GM19099 (cell line): Measurements from ENCODE around the gene HPD.

Source experiments
- POLR2A ChIP-seq: IDR thresholded peaks from 3 replicates; pipeline ENCODE4 v1.6.1; 2011; ENCODE audit warnings: low read depth; ENCODE audit not compliant: insufficient read length; ENCODE audit errors: extremely low read depth

The HPD gene

DNA sequence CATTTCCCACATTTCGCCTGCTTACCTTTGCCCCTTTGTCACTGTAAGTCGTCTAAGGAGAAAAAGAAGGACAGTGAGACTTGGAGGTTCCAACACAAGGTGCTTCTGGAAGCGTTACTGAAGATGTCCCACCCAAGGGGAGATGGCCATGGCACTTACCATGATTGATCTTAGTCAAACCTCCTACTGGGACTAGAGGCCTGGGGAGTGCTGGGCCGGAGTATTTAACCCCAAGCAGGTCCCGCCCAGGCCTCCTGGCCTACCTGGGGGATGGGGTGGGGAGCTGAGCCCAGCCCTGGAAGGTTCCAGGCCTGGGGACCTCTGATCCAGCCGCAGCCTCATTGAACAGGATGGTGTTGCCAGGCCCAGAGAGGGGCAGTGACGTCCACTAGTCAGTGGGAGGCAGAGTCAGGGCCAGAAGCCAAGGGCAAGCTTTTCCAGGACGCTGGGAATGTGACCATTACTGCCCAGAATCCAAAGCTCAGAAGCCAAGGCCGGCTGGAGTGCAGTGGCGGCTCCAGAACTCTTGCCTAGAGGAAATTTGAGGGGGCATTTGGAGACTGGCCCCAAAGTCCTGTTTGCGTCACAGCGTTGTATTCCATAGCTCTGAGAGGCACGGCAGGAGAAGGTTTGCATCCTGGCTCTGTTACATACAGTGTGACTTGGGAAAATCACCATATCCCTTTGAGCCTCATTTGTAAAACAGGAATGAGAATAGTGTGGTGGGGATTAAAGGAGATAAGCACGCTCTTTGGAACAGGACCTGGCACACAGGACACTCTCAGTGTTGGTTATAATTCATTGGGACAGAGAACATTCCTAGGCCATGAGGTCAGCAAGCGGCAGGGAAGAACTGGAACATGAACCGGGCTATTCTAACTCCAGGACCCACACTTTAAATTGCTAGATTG lies at the start of gene HPD:
HPD (minus strand) TSS at position 198 of the 911 bp plus-strand sequence; CDS start at position 162, 36 bp downstream.
- TF ChIP-seq POLR2A: no peak

DNA sequence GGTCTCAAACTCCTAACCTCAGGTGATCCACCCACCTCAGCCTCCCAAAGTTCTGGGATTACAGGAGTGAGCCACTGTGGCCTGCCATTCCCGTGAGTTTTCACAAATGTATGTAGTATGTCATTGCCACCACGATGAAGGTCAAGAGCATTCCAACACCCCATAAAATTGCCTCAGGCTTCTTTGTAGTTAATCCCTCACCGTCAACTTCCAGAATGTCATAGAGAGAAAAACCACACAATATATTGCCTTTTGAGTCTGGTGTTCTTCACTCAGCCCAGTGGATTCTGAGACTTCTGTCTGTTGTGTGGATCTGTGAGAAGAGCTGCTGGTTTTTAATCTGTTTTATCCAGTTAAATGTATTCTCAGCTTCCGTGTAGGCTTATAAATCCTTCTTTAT lies 47.1 kb upstream of the HPD start:
- no peak for TF ChIP-seq POLR2A

DNA sequence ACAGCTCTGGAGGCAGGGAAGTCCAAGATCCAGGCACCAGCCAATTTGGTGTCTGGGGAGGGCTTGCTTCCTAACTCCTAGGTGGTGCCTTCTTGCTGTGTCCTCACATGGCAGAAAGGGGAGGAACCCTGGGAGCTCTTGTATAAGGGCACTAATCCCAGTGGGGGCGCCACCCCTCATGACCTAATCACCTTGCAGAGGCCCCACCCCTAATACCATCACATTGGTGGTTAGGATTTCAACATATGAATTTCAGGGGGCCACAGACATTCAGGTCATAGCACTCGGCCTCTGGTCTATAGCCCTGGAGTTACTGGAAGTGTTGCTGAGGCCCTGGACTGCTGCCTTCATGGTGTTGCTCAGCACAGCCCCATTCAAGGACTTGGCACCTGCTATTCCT lies 44.5 kb upstream of the HPD start:
- no peak for TF ChIP-seq POLR2A

DNA sequence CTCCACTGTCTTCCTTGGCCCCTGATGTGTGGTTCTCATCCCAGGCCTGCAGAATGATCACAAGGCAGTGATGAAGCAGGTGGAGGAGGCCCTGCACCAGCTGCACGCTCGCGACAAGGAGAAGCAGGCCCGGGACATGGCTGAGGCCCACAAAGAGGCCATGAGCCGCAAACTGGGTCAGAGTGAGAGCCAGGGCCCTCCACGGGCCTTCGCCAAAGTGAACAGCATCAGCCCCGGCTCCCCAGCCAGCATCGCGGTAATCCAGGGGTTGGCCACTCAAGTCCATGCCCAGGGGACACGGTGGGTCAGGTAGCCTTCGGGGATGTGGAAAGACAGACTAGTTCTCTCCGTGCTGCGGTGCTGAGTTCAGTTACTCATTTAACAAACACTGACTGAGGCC lies 40.9 kb upstream of the HPD start:
- TF ChIP-seq POLR2A: no peak

DNA sequence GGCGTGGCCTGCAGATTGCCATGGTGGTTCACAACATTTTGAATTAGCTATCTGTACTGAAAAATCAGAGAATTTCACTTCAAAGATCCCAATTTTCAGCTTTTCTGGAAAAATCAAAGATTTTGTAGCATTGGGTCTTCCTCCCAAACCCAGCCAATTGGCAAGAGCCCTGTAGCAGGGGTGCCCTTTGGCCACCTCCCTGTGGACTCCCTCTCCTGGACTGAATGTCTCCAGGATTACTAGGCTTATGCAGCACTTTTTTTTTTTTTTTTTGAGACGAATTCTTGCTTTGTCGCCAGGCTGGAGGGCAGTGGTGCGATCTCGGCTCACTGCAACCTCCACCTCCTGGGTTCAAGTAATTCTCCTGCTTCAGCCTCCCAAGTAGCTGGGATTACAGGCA lies 39.6 kb upstream of the HPD start:
- no peak for TF ChIP-seq POLR2A

DNA sequence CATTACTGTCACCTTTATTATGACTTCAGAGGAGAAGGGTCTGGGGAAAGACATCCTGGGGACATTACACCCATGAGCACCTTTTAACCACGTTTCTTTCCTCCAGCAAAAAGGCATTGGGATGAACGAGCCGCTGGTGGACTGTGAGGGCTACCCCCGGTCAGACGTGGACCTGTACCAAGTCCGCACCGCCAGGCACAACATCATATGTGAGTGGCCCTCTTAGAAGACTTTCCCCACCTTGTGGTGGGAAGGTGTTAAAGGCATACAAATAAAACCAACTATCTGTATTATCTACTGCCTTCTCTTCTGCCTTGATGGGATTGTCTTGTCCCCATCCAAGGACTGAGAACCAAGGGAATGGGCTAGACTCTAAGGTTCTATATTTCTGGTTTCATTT lies 36.0 kb upstream of the HPD start:
- TF ChIP-seq POLR2A: no peak

DNA sequence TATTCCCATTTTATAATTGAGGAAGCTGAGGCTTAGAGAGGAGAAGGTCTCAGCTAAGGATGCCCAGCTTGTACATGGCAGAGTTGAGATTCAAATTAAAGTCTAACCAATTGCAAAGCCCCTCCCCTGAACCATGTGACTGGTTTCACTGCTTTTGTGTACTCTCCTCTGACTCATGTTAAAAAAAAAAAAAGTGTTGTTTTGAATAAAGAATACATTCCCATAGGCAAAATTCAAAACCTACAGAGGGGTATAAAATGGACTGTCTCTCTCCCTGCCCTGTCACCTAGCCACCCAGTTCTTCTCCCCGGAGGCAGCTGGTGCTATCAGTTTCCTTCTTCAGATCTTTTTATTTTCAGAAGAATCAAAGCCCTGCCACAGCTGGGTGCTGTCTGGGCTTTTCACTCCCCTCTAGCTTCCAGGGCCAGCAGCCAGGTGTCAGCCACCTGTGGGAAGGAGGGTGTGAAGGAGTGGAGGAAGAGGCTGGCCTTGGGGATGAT lies 35.4 kb upstream of the HPD start:
- no peak for TF ChIP-seq POLR2A

DNA sequence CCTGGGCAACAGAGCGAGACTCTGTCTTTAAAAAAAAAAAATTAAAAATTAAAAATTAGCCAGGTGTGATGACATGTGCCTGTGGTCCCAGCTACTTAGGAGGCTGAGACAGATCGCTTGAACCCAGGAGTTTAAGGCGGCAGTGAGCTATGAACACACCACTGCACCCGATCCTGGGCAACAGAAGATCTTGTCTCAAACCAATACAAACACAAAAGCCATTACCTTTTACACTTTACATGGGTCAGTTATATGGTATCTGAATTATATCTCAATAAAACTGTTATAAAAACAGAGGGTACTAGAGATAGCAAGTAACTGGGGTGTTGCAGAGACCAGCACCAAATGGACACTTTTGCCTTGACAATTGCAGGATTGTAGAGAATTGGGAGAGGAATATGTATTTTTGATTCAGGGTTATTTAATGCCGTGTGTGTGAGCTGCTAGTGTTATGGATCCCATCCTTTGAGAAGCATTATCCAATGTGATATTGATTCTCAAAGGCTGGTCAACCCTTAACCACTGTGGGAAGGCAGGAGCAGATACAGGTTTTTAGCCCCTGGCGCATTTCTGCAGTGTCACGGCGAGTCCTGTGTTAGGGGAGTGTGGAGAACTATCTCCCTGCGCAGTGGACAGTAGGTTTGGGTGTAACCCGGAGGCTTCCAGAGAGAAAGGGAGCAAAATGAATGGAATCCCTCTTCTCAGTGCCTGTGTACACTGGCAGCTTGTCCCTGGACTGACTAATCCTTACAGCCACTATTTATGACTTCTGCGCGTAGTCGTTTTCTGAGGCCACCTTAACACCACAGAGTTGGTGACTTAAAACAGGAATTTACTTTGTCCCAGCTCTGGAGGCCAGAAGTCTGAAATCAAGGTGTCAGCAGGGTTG lies 34.3 kb upstream of the HPD start:
- no peak for TF ChIP-seq POLR2A

DNA sequence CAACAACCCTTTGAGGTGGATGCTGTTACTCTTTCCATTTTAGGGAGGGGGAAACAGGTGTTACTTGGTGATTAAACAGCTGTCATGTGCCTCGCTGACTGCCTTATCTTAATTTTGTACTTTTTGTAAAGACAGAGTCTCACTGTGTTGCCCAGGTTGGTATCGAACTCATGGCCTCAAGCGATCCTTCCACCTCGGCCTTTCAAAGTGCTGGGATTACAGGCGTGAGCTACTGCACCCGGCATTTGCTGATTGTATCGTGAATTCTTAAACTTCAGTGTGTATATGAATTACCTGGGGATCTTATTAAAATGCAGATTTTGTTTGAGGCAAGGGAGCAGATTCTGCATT lies 30.6 kb upstream of the HPD start:
- no peak for TF ChIP-seq POLR2A

DNA sequence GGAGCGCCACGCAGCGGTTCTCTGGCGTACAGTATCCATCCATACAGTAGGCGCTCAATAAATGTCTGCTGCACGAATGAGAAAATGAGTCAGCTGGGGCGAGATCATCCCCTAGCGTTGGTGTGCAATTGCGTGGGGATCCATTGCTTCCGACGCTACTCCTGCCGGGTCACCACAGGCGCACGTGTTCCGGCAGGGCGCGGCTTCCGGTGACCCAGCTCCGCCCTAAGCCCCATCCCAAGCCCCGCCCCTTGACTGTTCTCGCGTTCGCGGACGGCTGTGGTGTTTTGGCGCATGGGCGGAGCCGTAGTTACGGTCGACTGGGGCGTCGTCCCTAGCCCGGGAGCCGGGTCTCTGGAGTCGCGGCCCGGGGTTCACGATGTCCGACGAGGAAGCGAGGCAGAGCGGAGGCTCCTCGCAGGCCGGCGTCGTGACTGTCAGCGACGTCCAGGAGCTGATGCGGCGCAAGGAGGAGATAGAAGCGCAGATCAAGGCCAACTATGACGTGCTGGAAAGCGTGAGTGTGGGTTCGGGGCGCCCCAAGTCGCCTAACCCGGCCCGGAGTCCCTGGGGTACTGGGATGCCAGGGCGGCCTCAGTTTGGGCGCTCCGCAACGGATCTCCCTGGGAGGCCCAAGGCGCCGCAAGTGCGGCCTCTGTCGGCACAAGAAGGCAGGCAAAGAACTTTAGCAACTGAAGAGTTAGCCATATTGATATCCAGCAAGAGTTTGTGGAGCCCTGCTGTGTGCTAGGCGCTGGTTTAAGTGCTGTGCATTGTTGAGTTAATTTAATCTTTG lies 30.0 kb upstream of the HPD start, which contains the start of gene PSMD9:
PSMD9 (plus strand) TSS at position 313 of the 796 bp plus-strand sequence; CDS start at position 380, 67 bp downstream.
- TF ChIP-seq POLR2A: peak; percentile 90

DNA sequence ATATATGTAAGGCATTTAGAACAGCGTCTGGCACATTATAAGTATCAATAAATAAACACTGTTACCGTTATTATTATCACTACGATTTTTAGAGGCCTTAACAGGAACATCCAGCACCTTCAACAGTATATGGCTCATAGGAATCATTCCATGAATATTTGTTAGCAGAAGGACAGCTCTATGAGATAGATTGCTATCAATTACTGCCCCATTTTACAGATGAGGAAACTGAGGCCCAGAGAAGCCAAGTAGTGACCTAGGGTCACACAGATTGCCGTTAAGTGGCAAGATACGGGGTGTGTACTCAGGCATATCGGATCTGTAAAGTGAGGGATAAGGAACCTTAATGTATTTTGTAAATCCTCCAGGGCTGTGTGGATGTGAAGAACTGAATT lies 29.4 kb upstream of the HPD start:
- no peak for TF ChIP-seq POLR2A

DNA sequence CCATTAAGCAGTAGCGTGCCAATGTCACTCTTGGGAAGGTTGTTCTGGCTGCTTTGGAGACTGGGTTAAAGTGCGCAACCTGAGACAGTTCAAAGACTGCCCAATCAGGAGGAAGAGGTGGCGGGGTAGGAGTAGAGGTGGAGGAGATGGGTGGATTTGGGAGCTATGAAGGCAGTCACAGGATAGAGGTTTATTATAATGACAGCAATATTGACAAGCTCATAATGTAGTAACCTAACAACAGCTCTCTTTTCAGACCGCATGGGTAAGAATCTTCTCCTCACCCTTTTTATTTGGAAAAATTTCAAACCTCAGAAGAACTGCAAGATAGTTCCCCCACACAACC lies 24.6 kb upstream of the HPD start:
- no peak for TF ChIP-seq POLR2A

DNA sequence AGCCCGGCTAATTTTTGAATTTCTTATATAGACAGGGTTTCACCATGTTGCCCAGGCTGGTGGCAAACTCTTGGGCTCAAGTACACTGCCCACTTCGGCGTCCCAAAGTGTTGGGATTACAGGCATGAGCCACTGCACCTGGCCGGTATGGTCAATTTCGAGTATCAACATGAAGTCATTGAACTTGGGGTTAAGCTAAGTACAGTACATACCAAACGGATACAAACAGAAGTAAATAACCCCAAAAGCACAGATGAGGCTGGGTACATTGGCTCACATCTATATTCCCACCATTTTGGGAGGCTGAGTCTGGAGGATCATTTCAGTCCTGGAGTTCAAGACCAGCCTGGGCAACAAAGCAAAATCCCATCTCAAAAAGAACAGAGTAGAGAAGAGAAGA lies 16.9 kb upstream of the HPD start:
- no peak for TF ChIP-seq POLR2A

DNA sequence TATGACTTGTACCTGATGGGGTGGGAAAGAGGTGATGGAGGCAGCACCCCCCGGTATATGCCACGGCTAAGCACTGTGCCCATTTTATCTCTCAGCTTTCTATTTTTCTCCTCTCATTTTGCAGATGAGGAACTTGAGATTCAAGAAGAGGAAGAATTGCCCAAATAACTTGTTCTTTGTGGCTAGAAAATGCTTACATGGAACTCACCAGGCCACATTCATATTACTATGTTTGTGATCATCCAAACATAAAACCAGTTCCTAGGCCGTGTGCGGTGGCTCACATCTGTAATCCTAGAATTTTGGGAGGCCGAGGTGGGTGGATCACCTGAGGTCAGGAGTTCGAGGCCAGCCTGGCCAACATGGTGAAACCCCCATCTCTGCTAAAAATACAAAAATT lies 15.4 kb upstream of the HPD start:
- TF ChIP-seq POLR2A: no peak

DNA sequence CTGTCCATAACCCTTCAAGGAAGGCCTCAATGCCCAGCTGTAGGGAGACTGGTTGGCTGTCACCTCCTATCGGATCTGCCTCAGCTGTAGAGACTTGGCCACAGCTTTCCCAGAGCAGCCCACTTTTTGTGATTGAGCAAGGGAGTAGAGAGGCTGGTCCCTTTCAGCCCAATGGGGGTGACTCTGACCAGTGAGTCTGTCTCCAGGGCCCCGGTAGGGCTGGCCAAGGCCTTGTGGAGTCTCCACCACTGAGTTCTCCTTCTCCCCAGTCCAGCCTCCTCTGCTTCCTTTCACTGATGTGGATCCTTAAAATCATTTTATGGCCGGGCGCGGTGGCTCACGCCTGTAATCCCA lies 14.5 kb upstream of the HPD start:
- TF ChIP-seq POLR2A: no peak
